ENCODE measurements around the gene RIMS3. TPM values are rescaled to one million over a fixed set of nuclear protein-coding genes. Genes with fewer than 3 reads are reported as not detected.
"Not testable (repeated sequence)": the region's sequence is repeated elsewhere in the genome, so short reads cannot be mapped to it uniquely, and the experiment has no call there.

RIMS3 gene
- total RNA-seq, 2 experiments from 2014 or later, result 1.2 to 1.4 TPM

DNA sequence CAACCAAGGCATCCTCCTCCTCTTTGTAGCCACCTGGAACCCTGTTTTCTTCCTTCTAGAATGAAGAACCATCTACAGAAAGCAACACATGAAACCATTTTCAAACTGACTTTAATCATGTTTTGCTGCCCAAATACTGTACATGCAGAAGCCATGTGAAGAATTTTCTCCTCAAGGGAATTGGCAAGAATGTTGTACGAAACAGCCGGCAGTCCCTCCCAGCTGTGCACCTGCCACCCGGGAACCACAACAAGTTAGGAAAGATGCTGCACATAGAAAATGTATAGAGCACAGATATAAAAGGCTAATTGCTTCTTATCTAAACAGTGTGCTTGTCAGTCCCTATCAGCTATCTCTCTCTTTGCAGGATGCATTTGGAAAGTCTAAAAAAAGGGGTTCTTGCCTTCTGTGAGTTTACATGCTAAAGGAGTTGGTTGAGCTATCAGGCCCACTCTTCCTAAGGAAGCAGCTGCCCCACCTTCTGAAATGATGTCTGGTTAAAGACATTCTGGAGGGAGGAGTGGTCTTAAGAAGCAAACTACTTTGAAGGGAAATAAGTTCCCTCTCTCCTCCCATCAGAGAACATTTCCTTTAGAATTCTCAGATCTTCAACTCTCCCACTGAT is 44.8 kb downstream of the RIMS3 start:
- ChIA-PET CTCF (interaction anchor here (0.6 kb wide), 1 partner anchor 56 kb away, joined by 3 read pairs; no protein-coding TSS in a partner anchor), POLR2A (no interaction called here)

DNA sequence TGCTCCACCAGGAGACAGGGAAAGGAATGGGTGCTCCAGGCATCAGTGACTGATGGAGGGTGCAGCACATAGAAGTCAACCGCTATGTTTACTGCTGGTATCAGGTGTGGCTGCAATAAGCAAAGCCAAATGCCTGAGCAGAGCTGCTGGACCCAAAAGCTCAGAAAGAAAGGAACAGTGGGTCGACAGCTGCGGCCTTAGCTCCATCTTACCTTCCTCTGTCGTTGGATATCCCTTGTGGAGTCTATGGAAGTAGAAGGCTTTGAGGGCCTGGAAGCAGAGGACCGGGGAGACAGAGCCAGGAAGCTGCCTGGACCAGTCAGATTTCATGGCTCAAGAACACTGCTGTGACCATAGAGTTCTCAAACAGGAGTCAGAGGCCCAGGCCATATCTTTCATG is 45.3 kb downstream of the RIMS3 start:
- POLR2A ChIA-PET, result no interaction called here
- CTCF ChIA-PET, result no interaction called here

DNA sequence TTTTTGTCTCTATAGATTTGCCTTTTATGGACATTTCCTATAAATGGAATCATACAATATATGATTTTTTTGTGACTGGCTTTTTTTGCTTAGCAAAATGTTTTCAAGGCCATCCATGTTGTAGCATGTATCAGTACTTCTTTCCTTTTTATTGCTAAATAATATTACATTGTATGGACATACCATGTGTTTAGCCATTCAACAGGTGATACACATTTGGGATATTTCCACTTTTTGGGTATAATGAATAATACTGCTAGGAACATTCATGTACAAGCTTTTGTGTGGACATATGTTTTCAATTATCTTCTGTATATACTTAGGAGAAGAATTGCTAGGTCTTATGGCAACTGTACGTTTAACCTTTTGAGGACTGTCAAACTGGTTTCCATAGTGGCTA is 47.4 kb downstream of the RIMS3 start:
- ChIA-PET POLR2A (no interaction called here), CTCF (no interaction called here)

DNA sequence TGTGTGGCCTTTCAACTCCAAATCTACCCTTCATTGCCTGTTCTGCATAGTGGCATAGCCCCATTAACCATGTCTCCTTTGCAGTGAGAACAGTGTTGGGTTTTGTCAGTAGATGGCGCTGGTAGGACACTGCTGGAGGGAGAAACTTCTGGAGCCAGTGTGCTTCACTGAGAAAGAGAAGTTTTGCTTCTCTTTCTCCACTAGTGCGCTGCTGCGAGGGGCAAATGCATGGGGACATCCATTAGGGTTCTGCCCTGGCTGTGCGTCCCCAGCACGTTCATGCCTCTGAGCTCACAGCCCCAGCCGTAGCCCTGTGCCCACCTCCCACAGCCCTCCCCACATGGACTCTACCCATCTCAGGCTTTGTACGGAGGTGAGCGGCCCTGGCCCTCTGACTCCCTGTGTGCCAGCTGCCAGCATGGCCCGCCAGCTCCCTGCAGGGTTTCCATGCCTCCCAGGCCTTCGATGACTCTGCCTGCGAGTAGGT is 53.1 kb downstream of the RIMS3 start:
- ChIA-PET POLR2A (no interaction called here), CTCF (interaction anchor here (0.6 to 1.4 kb wide), 9 partner anchors 28 to 239 kb away, joined by 3 to 5 read pairs (median 3); partner anchors contain the start of gene ZNF684)

DNA sequence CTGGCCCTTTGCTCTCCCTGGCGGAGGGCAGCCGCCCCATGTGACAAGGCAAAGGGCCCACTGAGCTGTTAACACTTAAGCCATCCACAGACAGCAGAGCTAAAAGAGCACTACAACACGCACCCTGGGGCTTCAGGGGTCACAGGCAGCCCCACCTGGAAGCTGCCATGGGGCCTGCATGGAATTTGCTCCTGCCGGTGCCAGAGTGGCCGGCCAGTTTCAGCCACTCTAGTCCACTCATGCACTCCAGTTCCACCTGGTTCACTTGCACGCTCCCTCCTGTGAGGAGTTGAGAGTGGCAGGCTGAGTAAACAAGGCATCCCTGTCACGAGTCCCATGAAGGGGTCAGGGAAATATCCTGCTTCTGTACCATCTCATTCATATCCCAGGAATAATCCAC is 55.3 kb downstream of the RIMS3 start:
- CTCF ChIA-PET, result interaction anchor here (1.4 kb wide), 1 partner anchor 165 kb away, joined by 4 read pairs; no protein-coding TSS in a partner anchor
- POLR2A ChIA-PET, result no interaction called here

DNA sequence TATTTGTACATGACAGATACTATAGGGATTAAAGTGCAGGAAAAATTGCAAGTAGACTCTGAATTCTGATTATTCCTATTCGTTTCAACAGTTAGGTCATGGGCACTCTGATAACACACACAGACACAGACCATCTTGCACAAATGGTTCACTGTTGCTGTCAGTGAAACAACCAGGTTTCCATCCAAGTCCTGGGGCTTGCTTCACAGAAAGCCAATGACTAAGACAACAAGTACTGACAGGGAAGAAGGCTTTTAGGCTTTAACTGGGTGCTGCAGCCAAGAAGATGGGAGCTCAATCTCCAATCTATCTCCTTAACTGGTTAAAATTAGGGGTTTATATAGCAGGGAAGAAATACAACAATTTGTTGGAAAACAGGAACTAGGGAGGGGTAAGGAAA is 57.6 kb downstream of the RIMS3 start:
- CTCF ChIA-PET, result no interaction called here
- POLR2A ChIA-PET, result no interaction called here

DNA sequence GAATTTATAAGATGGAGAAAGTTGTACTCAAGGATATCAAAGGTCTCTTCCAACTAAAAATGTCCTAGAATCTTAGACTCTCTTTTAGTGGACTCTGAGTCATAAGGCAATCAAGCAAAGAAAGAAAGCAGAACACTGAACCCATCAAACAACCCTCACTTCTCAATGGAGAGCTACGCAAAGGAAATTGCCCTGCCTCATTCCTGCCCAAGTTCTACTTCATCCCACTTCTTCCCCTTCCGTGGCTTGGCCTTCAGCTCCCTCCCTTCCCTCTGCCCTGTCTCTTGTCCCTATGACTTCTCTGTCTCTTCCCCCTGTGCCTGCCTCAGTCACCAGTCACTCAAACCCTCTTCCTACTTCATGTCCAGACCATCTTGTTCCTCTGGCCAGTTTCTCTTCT is 58.5 kb downstream of the RIMS3 start:
- ChIA-PET CTCF (no interaction called here), POLR2A (no interaction called here)

DNA sequence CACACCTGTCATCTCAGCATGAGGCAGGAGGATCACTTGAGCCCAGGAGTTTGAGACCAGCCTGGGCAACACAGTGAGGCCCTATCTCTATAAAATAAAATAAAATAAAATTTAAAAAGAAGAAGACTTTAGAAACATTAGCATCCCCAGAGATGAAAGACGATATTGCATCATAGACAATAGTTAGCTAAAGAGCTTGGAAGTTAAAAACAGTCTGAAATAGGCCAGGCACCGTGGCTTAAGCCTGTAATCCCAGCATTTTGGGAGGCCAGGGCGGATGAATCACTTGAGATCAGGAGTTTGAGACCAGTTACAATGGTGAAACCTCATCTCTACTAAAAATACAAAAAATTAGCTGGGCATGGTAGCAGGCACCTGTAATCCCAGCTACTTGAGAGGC is 59.3 kb downstream of the RIMS3 start:
- ChIA-PET CTCF (interaction anchor here (0.7 kb wide), 1 partner anchor 13 kb away, joined by 5 read pairs; no protein-coding TSS in a partner anchor), POLR2A (no interaction called here)

DNA sequence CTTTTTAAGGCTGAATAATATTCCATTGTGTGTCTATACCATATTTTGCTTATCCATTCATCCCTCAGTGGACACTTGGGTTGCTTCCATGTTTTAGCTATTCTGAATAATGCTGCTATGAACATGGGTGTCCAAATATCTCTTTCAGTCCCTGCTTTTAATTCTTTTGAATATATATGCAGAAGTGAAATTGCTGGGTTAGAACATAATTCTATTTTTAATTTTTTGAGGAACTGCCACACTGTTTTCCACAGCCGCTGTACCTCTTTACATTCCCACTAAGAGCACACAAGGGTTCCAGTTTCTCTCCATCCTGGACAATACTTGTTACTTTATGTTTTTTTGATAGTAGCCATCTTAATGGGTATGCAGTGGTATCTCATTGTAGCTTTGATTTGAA is 65.6 kb downstream of the RIMS3 start:
- ChIA-PET POLR2A (no interaction called here), CTCF (no interaction called here)

DNA sequence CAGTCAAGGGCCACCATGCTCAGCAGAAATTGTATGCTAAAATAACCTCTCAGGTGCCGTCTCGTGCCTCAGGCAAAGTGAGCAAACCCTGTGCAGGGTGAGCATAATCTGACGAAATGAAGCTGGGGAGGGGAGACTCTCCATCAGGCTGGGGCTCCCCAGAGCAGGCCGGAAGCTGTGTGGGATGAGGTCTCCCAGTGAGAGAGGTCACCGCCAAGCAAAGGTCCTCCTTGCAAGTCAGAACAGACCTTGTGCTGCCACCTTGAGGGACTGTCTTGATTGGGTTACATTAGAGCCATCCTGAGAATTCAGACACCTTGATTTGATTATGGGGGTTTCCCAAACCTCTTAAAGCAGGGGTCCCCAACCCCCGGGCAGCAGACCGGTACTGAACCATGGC is 69.9 kb downstream of the RIMS3 start:
- ChIA-PET CTCF (no interaction called here), POLR2A (no interaction called here)

DNA sequence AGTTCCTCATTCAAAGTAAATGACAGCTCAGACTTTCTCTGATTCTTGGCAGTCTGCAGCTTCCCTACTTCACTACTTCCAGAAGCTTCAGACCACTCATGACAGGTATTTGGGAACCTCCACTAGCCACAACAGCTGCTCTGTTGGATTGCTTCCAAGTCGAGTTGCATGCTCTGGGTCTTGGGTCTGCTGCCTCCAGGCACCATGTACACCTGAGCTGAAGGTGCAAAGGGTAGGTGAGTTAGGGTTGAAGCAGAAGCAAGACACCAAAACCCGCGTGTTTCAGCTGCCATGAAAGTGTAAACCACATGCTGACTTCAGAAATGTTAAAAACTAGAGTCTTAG is 71.3 kb downstream of the RIMS3 start:
- CTCF ChIA-PET, result no interaction called here

DNA sequence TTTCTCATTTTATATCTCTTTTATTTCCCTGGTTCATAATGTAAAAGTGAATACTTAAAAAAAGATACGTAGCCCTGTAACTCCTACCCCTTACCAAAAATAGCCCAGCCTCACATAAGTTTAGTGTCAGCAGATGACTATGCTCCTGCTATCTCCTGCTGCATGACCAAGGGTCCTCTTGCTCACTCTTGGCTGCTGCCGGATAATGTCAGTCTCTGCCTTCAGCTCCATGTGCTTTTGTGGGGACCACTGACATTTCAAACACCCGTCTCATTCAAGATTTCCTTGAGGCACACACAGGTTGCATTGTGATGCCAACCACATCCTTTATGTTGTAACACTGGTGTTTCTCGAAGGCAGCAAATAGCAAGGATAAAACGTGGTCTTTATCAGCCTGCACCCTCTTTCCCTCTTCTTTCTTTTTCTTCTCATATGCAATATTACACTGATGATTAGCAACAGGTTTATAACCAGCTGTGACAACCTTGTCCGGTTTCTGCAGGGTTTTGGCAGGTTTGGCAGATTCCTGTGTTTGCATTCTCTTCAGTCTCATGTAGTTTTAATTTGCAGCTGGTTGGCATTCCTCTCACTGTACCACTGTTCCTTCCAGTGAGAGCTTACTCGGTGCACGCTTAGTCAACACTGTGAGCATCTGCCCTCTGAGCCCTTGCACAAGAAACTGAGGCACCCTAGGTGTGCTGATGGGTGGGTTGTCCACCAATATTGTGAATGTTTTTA is 71.9 kb downstream of the RIMS3 start:
- ChIA-PET POLR2A (interaction anchor here (0.7 kb wide), 1 partner anchor 336 kb away, joined by 4 read pairs; no protein-coding TSS in a partner anchor), CTCF (no interaction called here)

More for the DNA sequence above, 71.3 kb downstream of the RIMS3 start:
- POLR2A ChIA-PET, result interaction anchor here (0.7 kb wide), 1 partner anchor 337 kb away, joined by 4 read pairs; no protein-coding TSS in a partner anchor

DNA sequence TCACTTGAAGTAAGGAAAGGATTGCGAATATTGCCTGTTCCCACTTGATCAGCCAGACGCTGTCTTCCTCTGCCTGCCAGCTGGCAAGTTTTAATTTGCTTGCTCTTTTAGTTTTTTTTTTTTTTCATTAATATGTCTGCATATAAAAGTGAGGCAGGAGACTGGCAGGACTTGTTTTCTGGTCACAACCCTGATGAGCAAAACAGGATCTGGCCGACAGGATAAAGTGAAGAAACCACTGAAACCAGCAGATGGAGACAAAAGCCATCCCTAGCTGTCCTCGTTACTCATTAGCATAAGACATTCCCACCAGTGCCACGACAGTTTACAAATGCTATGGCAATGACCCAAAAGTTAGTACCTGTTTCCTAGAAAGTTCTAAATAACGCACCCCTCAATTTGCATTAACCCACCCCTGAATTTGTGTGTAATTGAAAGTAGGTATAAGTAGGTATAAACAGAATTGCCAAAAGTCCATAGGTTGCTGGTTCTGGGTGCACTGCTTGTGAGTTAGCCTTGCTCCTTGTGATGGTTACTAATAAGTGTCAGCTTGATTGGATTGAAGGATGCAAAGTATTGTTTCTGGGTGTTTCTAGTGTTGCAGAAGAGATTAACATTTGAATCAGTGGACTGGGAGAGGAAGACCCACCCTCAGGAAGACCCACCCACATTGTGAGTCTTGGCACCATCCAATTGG is 73.2 kb downstream of the RIMS3 start:
- CTCF ChIA-PET, result interaction anchor here (0.6 to 0.7 kb wide), 2 partner anchors 14 to 661 kb away, joined by 3 to 5 read pairs; no protein-coding TSS in a partner anchor
- POLR2A ChIA-PET, result interaction anchor here (0.6 kb wide), 1 partner anchor 41 kb away, joined by 3 read pairs; no protein-coding TSS in a partner anchor

DNA sequence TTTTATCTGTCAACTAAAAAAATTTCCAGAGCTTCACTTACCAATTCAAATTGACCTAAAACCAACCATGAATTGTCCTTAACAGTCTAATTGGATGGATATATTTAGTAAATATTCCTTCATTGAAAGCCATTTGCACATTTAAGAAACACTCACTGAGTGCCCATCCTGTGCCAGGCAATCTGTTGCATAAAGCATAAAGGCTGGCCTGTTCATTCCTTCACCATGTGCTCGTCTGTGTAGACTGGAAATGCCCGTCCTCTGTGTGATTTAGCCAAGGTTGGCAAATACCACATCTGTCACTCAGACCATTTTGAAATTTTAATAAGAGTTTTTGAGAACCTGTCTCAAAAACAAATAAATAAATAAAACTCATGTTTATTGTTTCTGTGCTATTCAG is 76.9 kb downstream of the RIMS3 start:
- POLR2A ChIA-PET, result no interaction called here
- CTCF ChIA-PET, result interaction anchor here (0.9 kb wide), 1 partner anchor 39 kb away, joined by 3 read pairs; no protein-coding TSS in a partner anchor

DNA sequence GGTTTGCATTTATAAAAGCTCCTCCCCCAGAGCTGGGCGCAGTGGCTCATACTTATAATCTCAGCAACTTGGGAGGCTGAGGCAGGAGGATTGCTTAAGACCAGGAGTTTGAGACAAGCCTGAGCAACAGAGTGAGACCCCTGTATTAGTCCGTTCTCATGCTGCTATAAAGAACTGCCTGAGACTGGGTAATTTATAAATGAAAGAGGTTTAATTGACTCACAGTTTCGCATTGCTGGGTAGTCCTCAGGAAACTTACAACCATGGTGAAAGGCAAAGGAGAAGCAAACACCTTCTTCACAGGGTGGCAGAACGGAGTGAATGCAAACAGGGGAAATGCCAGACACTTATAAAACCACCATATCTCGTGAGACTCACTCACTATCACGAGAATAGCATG is 81.5 kb downstream of the RIMS3 start:
- ChIA-PET CTCF (no interaction called here), POLR2A (no interaction called here)

DNA sequence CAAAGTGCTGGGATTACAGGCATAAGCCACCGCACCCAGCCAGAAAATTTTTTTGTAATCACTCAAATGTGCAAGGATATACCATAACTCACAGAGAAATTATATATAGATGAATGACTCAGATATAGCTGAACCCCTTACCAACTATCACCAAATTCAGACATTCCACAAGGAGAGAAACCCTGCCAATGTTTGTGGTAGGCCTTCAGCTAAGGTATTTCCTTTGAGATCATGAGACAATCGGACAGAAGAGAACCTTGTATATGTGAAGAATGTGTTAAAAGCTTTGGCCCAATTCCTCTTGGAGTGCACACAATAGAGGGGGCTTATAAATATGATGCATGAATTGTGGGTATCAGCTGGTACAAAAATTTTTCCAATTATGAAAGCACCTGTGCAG is 83.4 kb downstream of the RIMS3 start:
- ChIA-PET POLR2A (no interaction called here), CTCF (no interaction called here)

DNA sequence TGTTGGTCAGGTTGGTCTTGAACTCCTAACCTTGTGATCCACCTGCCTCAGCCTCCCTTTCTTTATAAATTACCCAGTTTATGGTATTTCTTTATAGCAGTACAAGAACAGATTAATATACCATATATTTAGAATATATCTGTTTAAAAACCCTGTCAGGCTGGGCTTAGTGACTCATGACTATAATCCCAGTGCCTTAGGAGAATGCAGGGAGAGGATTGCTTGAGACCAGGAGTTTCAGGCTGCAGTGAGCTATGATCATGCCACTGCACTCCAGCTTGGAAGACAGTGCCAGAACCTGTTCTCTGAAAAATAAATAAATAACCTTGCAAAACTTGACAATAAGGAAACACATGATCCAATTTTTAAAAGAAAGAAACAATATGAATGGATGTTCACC is 90.1 kb downstream of the RIMS3 start:
- ChIA-PET POLR2A (no interaction called here), CTCF (no interaction called here)

DNA sequence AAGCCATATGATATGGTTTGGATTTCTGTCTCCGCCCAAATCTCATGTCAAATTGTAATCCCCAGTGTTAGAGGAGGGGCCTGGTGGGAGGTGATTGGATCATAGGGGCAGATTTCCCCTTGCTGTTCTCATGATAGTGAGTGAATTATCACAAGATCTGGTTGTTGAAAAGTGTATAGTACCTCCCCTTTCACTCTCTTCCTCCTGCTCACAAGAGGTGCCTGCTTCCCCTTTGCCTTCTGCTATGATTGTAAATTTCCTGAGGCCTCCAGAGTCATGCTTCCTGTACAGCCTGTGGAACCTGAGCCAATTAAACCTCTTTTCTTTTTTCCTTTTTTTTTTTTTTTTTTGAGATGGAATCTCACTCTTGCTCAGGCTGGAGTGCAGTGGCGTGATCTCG is 90.7 kb downstream of the RIMS3 start:
- CTCF ChIA-PET, POLR2A ChIA-PET: not testable (repeated sequence)
